Vagina (tissue), 2 donors: ENCODE measurements around the gene SDK2.

Experiments
- POLR2AphosphoS5 ChIP-seq, 2 donors: sonication (generic); formaldehyde crosslinking; IDR thresholded peaks; one replicate each; pipeline ENCODE4 v1.9.0; 2017; ENCODE audit warnings: antibody characterized with exemption in 2 of 2, mild to moderate bottlenecking in 2 of 2, low read depth in 1 of 2; ENCODE audit not compliant: insufficient read depth in 1 of 2
- TF ChIP-seq, protein P1 (sequence below), 3 experiments: fragments of 450-650 bp in 2 of 3; fragments of 200-600 bp in 1 of 3; sonication (generic) in 1 of 3; IDR thresholded peaks; one replicate each; pipeline ENCODE4 v1.5.1; 2017 to 2019; ENCODE audit warnings: antibody characterized with exemption in 3 of 3, mild to moderate bottlenecking in 2 of 3, moderate library complexity in 2 of 3

DNA sequence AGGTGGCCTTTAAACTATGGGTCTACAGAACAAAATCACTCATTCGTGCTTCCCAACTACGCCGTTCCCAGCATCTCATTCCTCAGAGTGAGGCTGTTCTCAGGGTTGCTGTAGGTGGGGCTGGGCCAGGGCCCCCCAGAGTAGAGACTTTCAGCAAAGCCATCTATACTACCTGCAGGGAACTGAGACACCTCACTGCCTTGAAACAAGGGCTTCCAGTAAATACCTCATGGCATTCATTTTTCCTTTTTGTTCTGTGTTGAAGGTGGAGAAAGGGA, 4.2 kb upstream of the SDK2 start:
- TF ChIP-seq POLR2AphosphoS5 (IDR thresholded peaks at IDR 0.05; ENCODE audit: insufficient read depth in 1 of 2, low read depth in 1 of 2) = no peak
- TF ChIP-seq, protein P1, sequence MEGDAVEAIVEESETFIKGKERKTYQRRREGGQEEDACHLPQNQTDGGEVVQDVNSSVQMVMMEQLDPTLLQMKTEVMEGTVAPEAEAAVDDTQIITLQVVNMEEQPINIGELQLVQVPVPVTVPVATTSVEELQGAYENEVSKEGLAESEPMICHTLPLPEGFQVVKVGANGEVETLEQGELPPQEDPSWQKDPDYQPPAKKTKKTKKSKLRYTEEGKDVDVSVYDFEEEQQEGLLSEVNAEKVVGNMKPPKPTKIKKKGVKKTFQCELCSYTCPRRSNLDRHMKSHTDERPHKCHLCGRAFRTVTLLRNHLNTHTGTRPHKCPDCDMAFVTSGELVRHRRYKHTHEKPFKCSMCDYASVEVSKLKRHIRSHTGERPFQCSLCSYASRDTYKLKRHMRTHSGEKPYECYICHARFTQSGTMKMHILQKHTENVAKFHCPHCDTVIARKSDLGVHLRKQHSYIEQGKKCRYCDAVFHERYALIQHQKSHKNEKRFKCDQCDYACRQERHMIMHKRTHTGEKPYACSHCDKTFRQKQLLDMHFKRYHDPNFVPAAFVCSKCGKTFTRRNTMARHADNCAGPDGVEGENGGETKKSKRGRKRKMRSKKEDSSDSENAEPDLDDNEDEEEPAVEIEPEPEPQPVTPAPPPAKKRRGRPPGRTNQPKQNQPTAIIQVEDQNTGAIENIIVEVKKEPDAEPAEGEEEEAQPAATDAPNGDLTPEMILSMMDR (IDR thresholded peaks at IDR 0.05) = no peak
